ENCODE data around the gene ZNF428.

ZNF428 gene

GRCh38 chr19:43619262-43620060 lies at the start of gene ZNF428:
Gene ZNF428 (minus strand): TSS chr19:43619629. CDS start chr19:43614304, 5,325 bp downstream.
- no peaks in the 10 kb centered on the region for H3K9me3 ChIP-seq (ENCODE audit: control insufficient read depth, insufficient read depth, low read length)
- H3F3A ChIP-seq (ENCODE audit: control insufficient read depth, insufficient read depth): peaks cover 5% of the 10 kb centered on the region; the same call in 1 of the 2 replicates
- H3K79me2 ChIP-seq (ENCODE audit: control insufficient read depth, low read length): peaks cover 58% of the 10 kb centered on the region
- H3K4me1 ChIP-seq (ENCODE audit: control insufficient read depth, low read length): peaks cover 27% of the 10 kb centered on the region
- H3K9me2 ChIP-seq (replicated peaks; ENCODE audit: control insufficient read depth, low read length): no peaks in the 10 kb centered on the region
- H3K4me2 ChIP-seq (ENCODE audit: low read length): peak within 1 kb of the TSS; percentile 97
- H3K27ac ChIP-seq (ENCODE audit: low read depth, low read length): peak within 1 kb of the TSS; percentile 93
- H4K20me1 ChIP-seq (ENCODE audit: control insufficient read depth, insufficient read depth, low read depth, low read length): no peaks in the 10 kb centered on the region
- no peak for TF ChIP-seq EZH2phosphoT487 (IDR thresholded peaks at IDR 0.05; ENCODE audit: borderline replicate concordance, low read length)
- TF ChIP-seq CTCF (IDR thresholded peaks at IDR 0.05; ENCODE audit: low read depth, low read length, poor library complexity, severe bottlenecking): peak; percentile 8
- H3K36me3 ChIP-seq (ENCODE audit: control insufficient read depth, low read length): peaks cover 15% of the 10 kb centered on the region
- H3K4me3 ChIP-seq (ENCODE audit: low read length): peak within 1 kb of the TSS; percentile 100
- no peaks in the 10 kb centered on the region for H3K27me3 ChIP-seq (ENCODE audit: control insufficient read depth, low read length)

- Histone ChIP-seq H3F3A (ENCODE audit: control insufficient read depth, insufficient read depth) (no peaks in the 10 kb centered on the region), H3K27me3 (ENCODE audit: control insufficient read depth, low read length) (peaks cover 30% of the 10 kb centered on the region), H3K9me2 (replicated peaks; ENCODE audit: control insufficient read depth, low read length) (no peaks in the 10 kb centered on the region), H3K4me1 (ENCODE audit: control insufficient read depth, low read length) (peaks cover 29% of the 10 kb centered on the region), H3K36me3 (ENCODE audit: control insufficient read depth, low read length) (no peaks in the 10 kb centered on the region), H3K79me2 (ENCODE audit: control insufficient read depth, low read length) (no peaks in the 10 kb centered on the region), H4K20me1 (ENCODE audit: control insufficient read depth, insufficient read depth, low read depth, low read length) (no peaks in the 10 kb centered on the region), H3K9me3 (ENCODE audit: control insufficient read depth, insufficient read depth, low read length) (no peaks in the 10 kb centered on the region), H3K4me2 (ENCODE audit: low read length) (peak overlapping the region; percentile 82), H3K27ac (ENCODE audit: low read depth, low read length) (no peak overlapping the region), H3K4me3 (ENCODE audit: low read length) (peak overlapping the region; percentile 71)
- TF ChIP-seq CTCF (IDR thresholded peaks at IDR 0.05; ENCODE audit: low read depth, low read length, poor library complexity, severe bottlenecking) (no peak), EZH2phosphoT487 (IDR thresholded peaks at IDR 0.05; ENCODE audit: borderline replicate concordance, low read length) (no peak)
These were observed 49.1 kb upstream of the ZNF428 start for GRCh38 chr19:43668406-43669109.

- H3K9me2 ChIP-seq (replicated peaks; ENCODE audit: control insufficient read depth, low read length): no peaks in the 10 kb centered on the region
- H3K4me3 ChIP-seq (ENCODE audit: low read length): peak overlapping the region; percentile 54
- no peak for TF ChIP-seq CTCF (IDR thresholded peaks at IDR 0.05; ENCODE audit: low read depth, low read length, poor library complexity, severe bottlenecking)
- TF ChIP-seq EZH2phosphoT487 (IDR thresholded peaks at IDR 0.05; ENCODE audit: borderline replicate concordance, low read length): no peak
- no peaks in the 10 kb centered on the region for H3K36me3 ChIP-seq (ENCODE audit: control insufficient read depth, low read length)
- H3K27me3 ChIP-seq (ENCODE audit: control insufficient read depth, low read length): peaks cover 30% of the 10 kb centered on the region
- no peaks in the 10 kb centered on the region for H4K20me1 ChIP-seq (ENCODE audit: control insufficient read depth, insufficient read depth, low read depth, low read length)
- no peaks in the 10 kb centered on the region for H3K79me2 ChIP-seq (ENCODE audit: control insufficient read depth, low read length)
- no peak overlapping the region for H3K27ac ChIP-seq (ENCODE audit: low read depth, low read length)
- H3K4me2 ChIP-seq (ENCODE audit: low read length): peak overlapping the region; percentile 62
- H3K9me3 ChIP-seq (ENCODE audit: control insufficient read depth, insufficient read depth, low read length): no peaks in the 10 kb centered on the region
- peaks cover 29% of the 10 kb centered on the region for H3K4me1 ChIP-seq (ENCODE audit: control insufficient read depth, low read length)
- H3F3A ChIP-seq (ENCODE audit: control insufficient read depth, insufficient read depth): no peaks in the 10 kb centered on the region
These were observed 48.5 kb upstream of the ZNF428 start for GRCh38 chr19:43667876-43668405.
